SK-N-SH treated with all-trans-retinoic acid at 6 μM for 48 hours (cell line): ENCODE results near the gene TBKBP1.
"Not testable (repeated sequence)": the region's sequence is repeated elsewhere in the genome, so short reads cannot be mapped to it uniquely, and the experiment has no call there.

Source experiments
- ATAC-seq: fragments of 200-7000 bp; cut with Tn5 transposase; 3 replicates; pipeline ENCODE4 v1.9.1; 2020; ENCODE audit warnings: mild to moderate bottlenecking, moderate library complexity
- ARNTL ChIP-seq: fragments of 450-650 bp; formaldehyde crosslinking; IDR thresholded peaks from 2 replicates; pipeline ENCODE4 v1.5.0; 2020; ENCODE audit warnings: low read depth, mild to moderate bottlenecking, moderate library complexity, borderline replicate concordance
- BACH2 ChIP-seq: fragments of 250-450 bp; sonication (Bioruptor Pico); IDR thresholded peaks from 2 replicates; pipeline ENCODE4 v1.9.0; 2021; ENCODE audit warnings: mild to moderate bottlenecking, borderline replicate concordance
- CREB5 ChIP-seq: fragments of 250-450 bp; sonication (Bioruptor Pico); IDR thresholded peaks from 2 replicates; pipeline ENCODE4 v1.5.1; 2020; ENCODE audit warnings: low read depth, mild to moderate bottlenecking, moderate library complexity
- CSDC2 ChIP-seq: fragments of 250-450 bp; sonication (Bioruptor Pico); IDR thresholded peaks from 2 replicates; pipeline ENCODE4 v1.5.0; 2020; ENCODE audit warnings: mild to moderate bottlenecking, moderate library complexity
- ESRRG ChIP-seq: fragments of 250-450 bp; sonication (Bioruptor Pico); IDR thresholded peaks from 2 replicates; pipeline ENCODE4 v1.6.1; 2021; ENCODE audit warnings: mild to moderate bottlenecking
- ISL1 ChIP-seq: fragments of 250-450 bp; sonication (Bioruptor Pico); IDR thresholded peaks from 2 replicates; pipeline ENCODE4 v2.1.2; 2022; ENCODE audit warnings: mild to moderate bottlenecking, moderate library complexity
- PPARA ChIP-seq: fragments of 250-450 bp; sonication (Bioruptor Pico); IDR thresholded peaks from 2 replicates; pipeline ENCODE4 v1.5.0; 2020; ENCODE audit warnings: mild to moderate bottlenecking, borderline replicate concordance
- RARB ChIP-seq: fragments of 250-450 bp; sonication (Bioruptor Pico); IDR thresholded peaks from 2 replicates; pipeline ENCODE4 v1.8.0; 2021; ENCODE audit warnings: mild to moderate bottlenecking, moderate library complexity
- SNAI2 ChIP-seq: fragments of 250-450 bp; sonication (Bioruptor Pico); IDR thresholded peaks from 2 replicates; pipeline ENCODE4 v1.5.0; 2020; ENCODE audit warnings: mild to moderate bottlenecking, moderate library complexity
- TCF4 ChIP-seq: fragments of 250-450 bp; sonication (Bioruptor Pico); IDR thresholded peaks from 2 replicates; pipeline ENCODE4 v1.8.0; 2021; ENCODE audit warnings: mild to moderate bottlenecking, moderate library complexity, borderline replicate concordance
- TOX ChIP-seq: fragments of 250-450 bp; sonication (Bioruptor Pico); IDR thresholded peaks from 2 replicates; pipeline ENCODE4 v1.8.0; 2021; ENCODE audit warnings: mild to moderate bottlenecking, moderate library complexity, borderline replicate concordance
- TSHZ2 ChIP-seq: fragments of 250-450 bp; sonication (Bioruptor Pico); IDR thresholded peaks from 2 replicates; pipeline ENCODE4 v1.5.0; 2020; ENCODE audit warnings: mild to moderate bottlenecking, moderate library complexity
- ZC3H10 ChIP-seq: fragments of 250-450 bp; sonication (Bioruptor Pico); IDR thresholded peaks from 2 replicates; pipeline ENCODE4 v1.5.1; 2021; ENCODE audit warnings: mild to moderate bottlenecking, moderate library complexity
- ZFP3 ChIP-seq: fragments of 250-450 bp; sonication (Bioruptor Pico); IDR thresholded peaks from 2 replicates; pipeline ENCODE4 v1.5.0; 2020; ENCODE audit warnings: mild to moderate bottlenecking, moderate library complexity
- ZFP30 ChIP-seq: fragments of 450-650 bp; formaldehyde crosslinking; IDR thresholded peaks from 2 replicates; pipeline ENCODE4 v1.5.0; 2022; ENCODE audit warnings: mild to moderate bottlenecking, moderate library complexity
- ZNF70 ChIP-seq: fragments of 450-650 bp; formaldehyde crosslinking; IDR thresholded peaks from 2 replicates; pipeline ENCODE4 v1.5.0; 2020; ENCODE audit warnings: mild to moderate bottlenecking, moderate library complexity
- ZNF8 ChIP-seq: fragments of 450-650 bp; formaldehyde crosslinking; IDR thresholded peaks from 2 replicates; pipeline ENCODE4 v1.5.0; 2020; ENCODE audit warnings: mild to moderate bottlenecking, moderate library complexity
- TF ChIP-seq, protein P1 (sequence below): fragments of 250-450 bp; sonication (Bioruptor Pico); IDR thresholded peaks from 2 replicates; pipeline ENCODE4 v1.8.0; 2021; ENCODE audit warnings: low read depth, mild to moderate bottlenecking, moderate library complexity, borderline replicate concordance
- TF ChIP-seq, protein P2 (sequence below): fragments of 250-450 bp; sonication (Bioruptor Pico); IDR thresholded peaks from 2 replicates; pipeline ENCODE4 v1.8.0; 2020; ENCODE audit warnings: mild to moderate bottlenecking, moderate library complexity, borderline replicate concordance
- TF ChIP-seq, protein P3 (sequence below): fragments of 250-450 bp; sonication (Bioruptor Pico); IDR thresholded peaks from 2 replicates; pipeline ENCODE4 v1.5.1; 2021; ENCODE audit warnings: mild to moderate bottlenecking, moderate library complexity

Gene TBKBP1

GRCh38 chr17:47739150-47739549 is 45.2 kb downstream of the TBKBP1 start:
- TF ChIP-seq RARB = no peak
- TF ChIP-seq ISL1 = no peak
- TF ChIP-seq PPARA (CRISPR knock-in tag) = no peak
- TF ChIP-seq SNAI2 (CRISPR knock-in tag) = no peak
- TF ChIP-seq, protein P1, sequence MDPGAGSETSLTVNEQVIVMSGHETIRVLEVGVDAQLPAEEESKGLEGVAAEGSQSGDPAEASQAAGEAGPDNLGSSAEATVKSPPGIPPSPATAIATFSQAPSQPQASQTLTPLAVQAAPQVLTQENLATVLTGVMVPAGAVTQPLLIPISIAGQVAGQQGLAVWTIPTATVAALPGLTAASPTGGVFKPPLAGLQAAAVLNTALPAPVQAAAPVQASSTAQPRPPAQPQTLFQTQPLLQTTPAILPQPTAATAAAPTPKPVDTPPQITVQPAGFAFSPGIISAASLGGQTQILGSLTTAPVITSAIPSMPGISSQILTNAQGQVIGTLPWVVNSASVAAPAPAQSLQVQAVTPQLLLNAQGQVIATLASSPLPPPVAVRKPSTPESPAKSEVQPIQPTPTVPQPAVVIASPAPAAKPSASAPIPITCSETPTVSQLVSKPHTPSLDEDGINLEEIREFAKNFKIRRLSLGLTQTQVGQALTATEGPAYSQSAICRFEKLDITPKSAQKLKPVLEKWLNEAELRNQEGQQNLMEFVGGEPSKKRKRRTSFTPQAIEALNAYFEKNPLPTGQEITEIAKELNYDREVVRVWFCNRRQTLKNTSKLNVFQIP (CRISPR knock-in tag) = no peak
- no peak for TF ChIP-seq ZFP30 (CRISPR knock-in tag)
- no peak for TF ChIP-seq ZNF70
- TF ChIP-seq, protein P2, sequence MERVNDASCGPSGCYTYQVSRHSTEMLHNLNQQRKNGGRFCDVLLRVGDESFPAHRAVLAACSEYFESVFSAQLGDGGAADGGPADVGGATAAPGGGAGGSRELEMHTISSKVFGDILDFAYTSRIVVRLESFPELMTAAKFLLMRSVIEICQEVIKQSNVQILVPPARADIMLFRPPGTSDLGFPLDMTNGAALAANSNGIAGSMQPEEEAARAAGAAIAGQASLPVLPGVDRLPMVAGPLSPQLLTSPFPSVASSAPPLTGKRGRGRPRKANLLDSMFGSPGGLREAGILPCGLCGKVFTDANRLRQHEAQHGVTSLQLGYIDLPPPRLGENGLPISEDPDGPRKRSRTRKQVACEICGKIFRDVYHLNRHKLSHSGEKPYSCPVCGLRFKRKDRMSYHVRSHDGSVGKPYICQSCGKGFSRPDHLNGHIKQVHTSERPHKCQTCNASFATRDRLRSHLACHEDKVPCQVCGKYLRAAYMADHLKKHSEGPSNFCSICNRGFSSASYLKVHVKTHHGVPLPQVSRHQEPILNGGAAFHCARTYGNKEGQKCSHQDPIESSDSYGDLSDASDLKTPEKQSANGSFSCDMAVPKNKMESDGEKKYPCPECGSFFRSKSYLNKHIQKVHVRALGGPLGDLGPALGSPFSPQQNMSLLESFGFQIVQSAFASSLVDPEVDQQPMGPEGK (CRISPR knock-in tag) = no peak
- no peak for TF ChIP-seq CREB5 (CRISPR knock-in tag)
- TF ChIP-seq ARNTL = no peak
- no peak for ATAC-seq

GRCh38 chr17:47739945-47740344 is 46.0 kb downstream of the TBKBP1 start:
- not testable (repeated sequence) for ATAC-seq

DNA sequence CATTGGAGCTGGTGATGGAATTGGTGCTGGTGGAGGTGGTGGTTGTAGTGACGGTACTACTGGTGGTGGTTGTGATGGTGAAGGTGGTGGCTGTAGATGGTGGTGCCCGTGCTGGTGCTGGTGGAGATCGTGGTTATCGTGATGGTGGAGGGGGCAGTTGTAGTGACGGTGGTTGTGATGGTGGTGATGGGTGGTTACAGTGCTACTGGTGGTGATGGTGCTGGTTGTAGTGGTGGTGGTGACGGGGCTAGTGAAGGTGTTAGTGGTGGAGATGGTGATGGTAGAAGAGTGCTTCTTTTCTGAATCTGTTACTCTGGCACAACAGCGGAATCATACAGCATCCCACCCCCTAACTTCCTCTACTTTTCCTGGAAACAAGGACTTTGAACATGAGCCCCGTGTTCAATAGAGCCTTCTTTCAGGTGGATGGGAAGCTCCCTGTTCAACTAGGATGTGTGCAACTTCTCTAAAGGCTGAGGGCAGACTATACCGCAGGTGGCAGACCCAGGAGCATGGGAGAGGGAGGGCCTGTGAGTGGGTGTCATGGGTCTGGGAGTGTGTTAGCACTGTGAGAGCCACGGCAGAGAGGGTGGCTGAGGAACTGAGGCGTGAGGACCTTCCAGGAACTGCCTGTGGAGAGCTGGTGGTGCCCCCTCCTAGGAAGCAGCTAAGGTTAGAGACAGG is 47.3 kb downstream of the TBKBP1 start:
- no peak for ATAC-seq
- TF ChIP-seq TSHZ2 (CRISPR knock-in tag) (no peak), ZC3H10 (CRISPR knock-in tag) (no peak), RARB (no peak), PPARA (CRISPR knock-in tag) (no peak), ARNTL (no peak), TCF4 (CRISPR knock-in tag) (no peak), ESRRG (no peak), TOX (CRISPR knock-in tag) (no peak), ZFP3 (CRISPR knock-in tag) (no peak), CREB5 (CRISPR knock-in tag) (no peak), ZNF8 (no peak), ISL1 (no peak), CSDC2 (CRISPR knock-in tag) (no peak), BACH2 (CRISPR knock-in tag) (no peak), ZNF70 (no peak)
- TF ChIP-seq, protein P1 (CRISPR knock-in tag) = no peak
- TF ChIP-seq, protein P3, sequence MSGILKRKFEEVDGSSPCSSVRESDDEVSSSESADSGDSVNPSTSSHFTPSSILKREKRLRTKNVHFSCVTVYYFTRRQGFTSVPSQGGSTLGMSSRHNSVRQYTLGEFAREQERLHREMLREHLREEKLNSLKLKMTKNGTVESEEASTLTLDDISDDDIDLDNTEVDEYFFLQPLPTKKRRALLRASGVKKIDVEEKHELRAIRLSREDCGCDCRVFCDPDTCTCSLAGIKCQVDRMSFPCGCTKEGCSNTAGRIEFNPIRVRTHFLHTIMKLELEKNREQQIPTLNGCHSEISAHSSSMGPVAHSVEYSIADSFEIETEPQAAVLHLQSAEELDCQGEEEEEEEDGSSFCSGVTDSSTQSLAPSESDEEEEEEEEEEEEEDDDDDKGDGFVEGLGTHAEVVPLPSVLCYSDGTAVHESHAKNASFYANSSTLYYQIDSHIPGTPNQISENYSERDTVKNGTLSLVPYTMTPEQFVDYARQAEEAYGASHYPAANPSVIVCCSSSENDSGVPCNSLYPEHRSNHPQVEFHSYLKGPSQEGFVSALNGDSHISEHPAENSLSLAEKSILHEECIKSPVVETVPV (CRISPR knock-in tag) = no peak
